ENCODE data around the gene FUT2.

Gene FUT2

GRCh38 chr19:48663667-48664066 is 32.1 kb upstream of the FUT2 start:
- H3K79me2 ChIP-seq (ENCODE audit: insufficient read depth, low read length) = no peaks in the 10 kb centered on the region
- peaks cover 20% of the 10 kb centered on the region for H3K4me1 ChIP-seq (ENCODE audit: insufficient read depth, low read length)
- H3K27ac ChIP-seq (ENCODE audit: low read length) = no peak overlapping the region
- DNase-seq (no peak), ATAC-seq (ENCODE audit: insufficient read depth, low read depth) (no peak)
- no peak overlapping the region for H3K9ac ChIP-seq (ENCODE audit: low read depth, low read length)
- no peaks in the 10 kb centered on the region for H4K20me1 ChIP-seq (ENCODE audit: insufficient read depth, low read length)
- no peaks in the 10 kb centered on the region for H3K9me3 ChIP-seq (ENCODE audit: insufficient read depth, low read length, severe bottlenecking)
- no peak overlapping the region for H2AFZ ChIP-seq (ENCODE audit: low read depth, low read length)
- H3K27me3 ChIP-seq (ENCODE audit: insufficient read depth, low read length, poor library complexity) = no peaks in the 10 kb centered on the region
- H3K4me3 ChIP-seq (ENCODE audit: low read depth in 1 of 2, low read length in 2 of 2) = no peak overlapping the region
- no peak for TF ChIP-seq EZH2 (IDR thresholded peaks at IDR 0.05; ENCODE audit: borderline replicate concordance, low read depth, low read length, severe bottlenecking)
- TF ChIP-seq, protein P1, sequence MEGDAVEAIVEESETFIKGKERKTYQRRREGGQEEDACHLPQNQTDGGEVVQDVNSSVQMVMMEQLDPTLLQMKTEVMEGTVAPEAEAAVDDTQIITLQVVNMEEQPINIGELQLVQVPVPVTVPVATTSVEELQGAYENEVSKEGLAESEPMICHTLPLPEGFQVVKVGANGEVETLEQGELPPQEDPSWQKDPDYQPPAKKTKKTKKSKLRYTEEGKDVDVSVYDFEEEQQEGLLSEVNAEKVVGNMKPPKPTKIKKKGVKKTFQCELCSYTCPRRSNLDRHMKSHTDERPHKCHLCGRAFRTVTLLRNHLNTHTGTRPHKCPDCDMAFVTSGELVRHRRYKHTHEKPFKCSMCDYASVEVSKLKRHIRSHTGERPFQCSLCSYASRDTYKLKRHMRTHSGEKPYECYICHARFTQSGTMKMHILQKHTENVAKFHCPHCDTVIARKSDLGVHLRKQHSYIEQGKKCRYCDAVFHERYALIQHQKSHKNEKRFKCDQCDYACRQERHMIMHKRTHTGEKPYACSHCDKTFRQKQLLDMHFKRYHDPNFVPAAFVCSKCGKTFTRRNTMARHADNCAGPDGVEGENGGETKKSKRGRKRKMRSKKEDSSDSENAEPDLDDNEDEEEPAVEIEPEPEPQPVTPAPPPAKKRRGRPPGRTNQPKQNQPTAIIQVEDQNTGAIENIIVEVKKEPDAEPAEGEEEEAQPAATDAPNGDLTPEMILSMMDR (IDR thresholded peaks at IDR 0.05; ENCODE audit: borderline replicate concordance, extremely low read depth, low read length, poor library complexity, severe bottlenecking) = no peak
- H3K36me3 ChIP-seq (ENCODE audit: insufficient read depth, low read length) = no peaks in the 10 kb centered on the region
- H3K4me2 ChIP-seq (ENCODE audit: insufficient read depth, low read length) = no peak overlapping the region

- Histone ChIP-seq H3K4me3 (ENCODE audit: low read depth in 1 of 2, low read length in 2 of 2) (no peak overlapping the region), H4K20me1 (ENCODE audit: insufficient read depth, low read length) (no peaks in the 10 kb centered on the region), H3K9me3 (ENCODE audit: insufficient read depth, low read length, severe bottlenecking) (no peaks in the 10 kb centered on the region), H3K4me2 (ENCODE audit: insufficient read depth, low read length) (no peak overlapping the region), H2AFZ (ENCODE audit: low read depth, low read length) (no peak overlapping the region), H3K4me1 (ENCODE audit: insufficient read depth, low read length) (peaks cover 20% of the 10 kb centered on the region), H3K79me2 (ENCODE audit: insufficient read depth, low read length) (no peaks in the 10 kb centered on the region), H3K27ac (ENCODE audit: low read length) (no peak overlapping the region), H3K9ac (ENCODE audit: low read depth, low read length) (no peak overlapping the region), H3K27me3 (ENCODE audit: insufficient read depth, low read length, poor library complexity) (no peaks in the 10 kb centered on the region), H3K36me3 (ENCODE audit: insufficient read depth, low read length) (no peaks in the 10 kb centered on the region)
- ATAC-seq (ENCODE audit: insufficient read depth, low read depth) = no peak
- no peak for DNase-seq
- TF ChIP-seq, protein P1 (IDR thresholded peaks at IDR 0.05; ENCODE audit: borderline replicate concordance, extremely low read depth, low read length, poor library complexity, severe bottlenecking) = no peak
- no peak for TF ChIP-seq EZH2 (IDR thresholded peaks at IDR 0.05; ENCODE audit: borderline replicate concordance, low read depth, low read length, severe bottlenecking)
Measured at GRCh38 chr19:48664476-48664875, 31.3 kb upstream of the FUT2 start.

DNA sequence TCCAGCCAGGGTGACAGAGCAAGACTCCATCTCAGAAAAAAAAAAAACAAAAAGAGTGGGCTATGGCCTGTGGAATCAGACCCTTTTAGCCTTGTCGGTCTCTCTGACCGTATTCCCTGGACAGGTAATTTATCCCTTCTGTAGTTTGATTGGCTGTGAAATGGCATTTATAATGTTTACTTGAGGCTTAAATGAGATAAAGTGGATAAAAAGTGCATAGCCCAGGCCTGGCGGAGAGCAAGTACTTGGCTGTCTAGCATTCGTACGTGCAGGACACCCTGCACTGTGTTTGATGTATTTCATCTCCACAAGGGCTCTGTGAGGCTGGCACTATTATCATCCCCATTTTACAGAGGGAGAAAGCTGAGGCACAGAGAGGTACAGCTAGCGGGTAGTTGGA is 30.0 kb upstream of the FUT2 start:
- H3K36me3 ChIP-seq (ENCODE audit: insufficient read depth, low read length) = no peaks in the 10 kb centered on the region
- H3K79me2 ChIP-seq (ENCODE audit: insufficient read depth, low read length) = no peaks in the 10 kb centered on the region
- peaks cover 11% of the 10 kb centered on the region for H3K4me1 ChIP-seq (ENCODE audit: insufficient read depth, low read length)
- no peak overlapping the region for H3K4me3 ChIP-seq (ENCODE audit: low read depth in 1 of 2, low read length in 2 of 2)
- DNase-seq (no peak), ATAC-seq (ENCODE audit: insufficient read depth, low read depth) (no peak)
- H2AFZ ChIP-seq (ENCODE audit: low read depth, low read length) = no peak overlapping the region
- no peak overlapping the region for H3K9ac ChIP-seq (ENCODE audit: low read depth, low read length)
- H3K27ac ChIP-seq (ENCODE audit: low read length) = no peak overlapping the region
- H4K20me1 ChIP-seq (ENCODE audit: insufficient read depth, low read length) = no peaks in the 10 kb centered on the region
- H3K9me3 ChIP-seq (ENCODE audit: insufficient read depth, low read length, severe bottlenecking) = no peaks in the 10 kb centered on the region
- no peak for TF ChIP-seq EZH2 (IDR thresholded peaks at IDR 0.05; ENCODE audit: borderline replicate concordance, low read depth, low read length, severe bottlenecking)
- TF ChIP-seq, protein P1 (IDR thresholded peaks at IDR 0.05; ENCODE audit: borderline replicate concordance, extremely low read depth, low read length, poor library complexity, severe bottlenecking) = no peak
- no peak overlapping the region for H3K4me2 ChIP-seq (ENCODE audit: insufficient read depth, low read length)
- H3K27me3 ChIP-seq (ENCODE audit: insufficient read depth, low read length, poor library complexity) = no peaks in the 10 kb centered on the region

DNA sequence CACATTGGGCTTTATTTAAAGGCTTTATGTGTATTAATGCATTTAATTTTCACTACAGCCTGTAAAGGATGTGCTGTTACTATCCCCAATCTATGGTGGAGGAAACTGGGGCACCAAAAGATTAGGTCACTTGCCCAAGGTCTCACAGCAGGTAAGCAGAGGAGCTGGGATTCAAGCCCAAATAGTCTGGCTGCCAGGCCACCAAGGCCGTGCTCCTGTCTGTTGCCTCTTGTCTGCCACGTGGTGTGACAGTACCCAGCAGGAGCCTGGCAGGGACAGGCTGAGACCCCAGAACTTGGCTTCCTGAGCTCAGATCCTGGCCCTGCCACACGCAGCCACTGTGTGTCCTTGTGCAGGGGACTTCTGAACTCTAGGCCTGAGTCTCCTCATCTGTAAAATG is 27.4 kb upstream of the FUT2 start:
- H3K79me2 ChIP-seq (ENCODE audit: insufficient read depth, low read length) = no peaks in the 10 kb centered on the region
- no peak for DNase-seq
- no peaks in the 10 kb centered on the region for H4K20me1 ChIP-seq (ENCODE audit: insufficient read depth, low read length)
- H3K4me1 ChIP-seq (ENCODE audit: insufficient read depth, low read length) = no peaks in the 10 kb centered on the region
- H3K4me2 ChIP-seq (ENCODE audit: insufficient read depth, low read length) = no peak overlapping the region
- H3K4me3 ChIP-seq (ENCODE audit: low read depth in 1 of 2, low read length in 2 of 2) = no peak overlapping the region
- no peak overlapping the region for H2AFZ ChIP-seq (ENCODE audit: low read depth, low read length)
- H3K27ac ChIP-seq (ENCODE audit: low read length) = no peak overlapping the region
- no peaks in the 10 kb centered on the region for H3K27me3 ChIP-seq (ENCODE audit: insufficient read depth, low read length, poor library complexity)
- ATAC-seq (ENCODE audit: insufficient read depth, low read depth) = no peak
- H3K9me3 ChIP-seq (ENCODE audit: insufficient read depth, low read length, severe bottlenecking) = no peaks in the 10 kb centered on the region
- no peaks in the 10 kb centered on the region for H3K36me3 ChIP-seq (ENCODE audit: insufficient read depth, low read length)
- H3K9ac ChIP-seq (ENCODE audit: low read depth, low read length) = no peak overlapping the region
- TF ChIP-seq EZH2 (IDR thresholded peaks at IDR 0.05; ENCODE audit: borderline replicate concordance, low read depth, low read length, severe bottlenecking) = no peak
- TF ChIP-seq, protein P1 (IDR thresholded peaks at IDR 0.05; ENCODE audit: borderline replicate concordance, extremely low read depth, low read length, poor library complexity, severe bottlenecking) = no peak
